GM18909 (cell line): ENCODE measurements around the gene ZFTA.
"Not testable (repeated sequence)": the region's sequence is repeated elsewhere in the genome, so short reads cannot be mapped to it uniquely, and the experiment has no call there.

Experiments
- ATAC-seq: cut with Tn5 transposase; IDR thresholded peaks from one replicate; pipeline ENCODE4 v1.9.1; 2021; ENCODE audit warnings: mild to moderate bottlenecking; ENCODE audit not compliant: unreplicated experiment, poor library complexity

ZFTA gene

GRCh38 chr11:63768237-63769041 lies at the start of gene ZFTA:
ZFTA (minus strand) TSS chr11:63768775; CDS start chr11:63768622, 153 bp downstream.
- ATAC-seq, result peak; percentile 66

GRCh38 chr11:63817758-63818498 lies 49.4 kb upstream of the ZFTA start:
- no peak for ATAC-seq

- no peak for ATAC-seq
Measured at GRCh38 chr11:63816732-63817131, 48.2 kb upstream of the ZFTA start.

- ATAC-seq, result no peak
Measured at GRCh38 chr11:63816166-63816565, 47.6 kb upstream of the ZFTA start.

GRCh38 chr11:63814383-63814736 lies 45.8 kb upstream of the ZFTA start:
- ATAC-seq, result no peak

- peak; percentile 42 for ATAC-seq
Measured at GRCh38 chr11:63813563-63814382, 45.2 kb upstream of the ZFTA start.

- ATAC-seq, result peak; percentile 85
Measured at GRCh38 chr11:63813035-63813562, 44.5 kb upstream of the ZFTA start, which contains the start of gene SPINDOC. SPINDOC (plus strand) TSS chr11:63813456; CDS start chr11:63813687, 231 bp downstream.

- ATAC-seq, result no peak
Measured at GRCh38 chr11:63811522-63811921, 42.9 kb upstream of the ZFTA start.

GRCh38 chr11:63810383-63810782 lies 41.8 kb upstream of the ZFTA start:
- ATAC-seq, result not testable (repeated sequence)

GRCh38 chr11:63805844-63806415 lies 37.4 kb upstream of the ZFTA start:
- no peak for ATAC-seq

GRCh38 chr11:63804259-63804658 lies 35.7 kb upstream of the ZFTA start:
- ATAC-seq, result no peak

GRCh38 chr11:63802637-63803414 lies 34.3 kb upstream of the ZFTA start:
- no peak for ATAC-seq

GRCh38 chr11:63800921-63801320 lies 32.3 kb upstream of the ZFTA start:
- no peak for ATAC-seq

GRCh38 chr11:63795066-63795465 lies 26.5 kb upstream of the ZFTA start:
- ATAC-seq, result no peak

- ATAC-seq, result no peak
Measured at GRCh38 chr11:63793161-63793560, 24.6 kb upstream of the ZFTA start.

GRCh38 chr11:63791495-63792167 lies 23.1 kb upstream of the ZFTA start:
- ATAC-seq, result no peak

GRCh38 chr11:63785823-63786222 lies 17.2 kb upstream of the ZFTA start:
- ATAC-seq, result no peak

GRCh38 chr11:63783925-63784592 lies 15.5 kb upstream of the ZFTA start:
- ATAC-seq, result no peak
